Endodermal cell (in vitro differentiated cells): Measurements from ENCODE around the gene SLC7A1. TPM values are rescaled to one million over a fixed set of nuclear protein-coding genes. Genes with fewer than 3 reads are reported as not detected.

Source experiments
- DNase-seq: peaks from one replicate; pipeline ENCODE4 v3.0.0-alpha.2; 2017
- H3K27ac ChIP-seq: 2 replicates; pipeline ENCODE4 v1.5.1; 2013; ENCODE audit warnings: mild to moderate bottlenecking, low read depth, low read length, moderate library complexity
- H3K27me3 ChIP-seq: 2 replicates; pipeline ENCODE4 v1.6.1; 2013; ENCODE audit warnings: mild to moderate bottlenecking, low read length, moderate library complexity; ENCODE audit not compliant: insufficient read depth, control insufficient read depth, poor library complexity, severe bottlenecking
- H3K36me3 ChIP-seq: 2 replicates; pipeline ENCODE4 v1.7.0; 2013; ENCODE audit warnings: mild to moderate bottlenecking, low read length, moderate library complexity; ENCODE audit not compliant: control insufficient read depth, insufficient read depth
- H3K4me1 ChIP-seq: one replicate; pipeline ENCODE4 v1.7.0; 2013; ENCODE audit warnings: low read length; ENCODE audit not compliant: control insufficient read depth, insufficient read depth
- H3K4me3 ChIP-seq: 2 replicates; pipeline ENCODE4 v1.5.1; 2013; ENCODE audit warnings: mild to moderate bottlenecking, low read length, moderate library complexity
- H3K9ac ChIP-seq: 2 replicates; pipeline ENCODE4 v1.6.1; 2013; ENCODE audit warnings: mild to moderate bottlenecking, low read length, moderate library complexity; ENCODE audit not compliant: poor library complexity, severe bottlenecking; ENCODE audit errors: extremely low read depth
- H3K9me3 ChIP-seq: 2 replicates; pipeline ENCODE4 v1.6.1; 2013; ENCODE audit warnings: mild to moderate bottlenecking, low read length, moderate library complexity; ENCODE audit not compliant: control insufficient read depth
- H3K27ac Mint-ChIP-seq: 2 replicates; pipeline ENCODE4 v1.8.0; 2020; ENCODE audit warnings: mixed read lengths
- H3K27me3 Mint-ChIP-seq: 2 replicates; pipeline ENCODE4 v1.8.0; 2021; ENCODE audit warnings: mild to moderate bottlenecking, mixed read lengths; ENCODE audit not compliant: insufficient read depth
- H3K36me3 Mint-ChIP-seq: 2 replicates; pipeline ENCODE4 v1.8.0; 2020; ENCODE audit warnings: low read depth, mixed read lengths
- H3K4me1 Mint-ChIP-seq: 2 replicates; pipeline ENCODE4 v1.8.0; 2020; ENCODE audit warnings: mixed read lengths
- H3K4me3 Mint-ChIP-seq: 2 replicates; pipeline ENCODE4 v1.8.0; 2020; ENCODE audit warnings: mild to moderate bottlenecking, moderate library complexity, mixed read lengths
- H3K9me3 Mint-ChIP-seq: 2 replicates; pipeline ENCODE4 v1.8.0; 2020; ENCODE audit warnings: mild to moderate bottlenecking, mixed read lengths
- WGBS, 2 experiments: methylation state at CpG; one replicate each; pipeline versions ENCODE4 v1.1.5 to v1.1.7; 2013; ENCODE audit warnings: missing lambda C conversion rate in 2 of 2, mixed read lengths in 1 of 2; ENCODE audit not compliant: insufficient coverage in 1 of 2, insufficient read length in 1 of 2; 5-methylcytosine and 5-hydroxymethylcytosine counted together
- total RNA-seq, 2 donors: library from RNA; stranded (reverse); fragmentation: NEBNext Ultra II Directional in 1 of 2; extraction: Animal tissue kit (Norgen Biotek cat#: 25700) in 1 of 2; gene quantifications; 2 replicates in 1 of 2; 3 replicates in 1 of 2; pipeline ENCODE4 v1.2.1, GENCODE V29; 2021
- TF ChIP-seq, protein P1 (sequence below): fragments of 200-600 bp; sonication (generic); conservative IDR thresholded peaks from 2 replicates; pipeline ENCODE4 v1.5.0; 2021; ENCODE audit warnings: antibody characterized with exemption, mild to moderate bottlenecking

SLC7A1 gene
- total RNA-seq, 2 donors from 2014 or later = 26.0 to 27.3 TPM

- 94 to 95% methylated on average over 4 to 8 of the region's 8 CpGs for WGBS, 2 experiments
- Histone ChIP-seq H3K9ac (no peak overlapping the region), H3K27ac (no peak overlapping the region), H3K4me3 (no peak overlapping the region), H3K36me3 (no peaks in the 10 kb centered on the region), H3K9me3 (no peaks in the 10 kb centered on the region), H3K27me3 (no peaks in the 10 kb centered on the region), H3K4me1 (peaks cover 6% of the 10 kb centered on the region)
- TF ChIP-seq, protein P1, sequence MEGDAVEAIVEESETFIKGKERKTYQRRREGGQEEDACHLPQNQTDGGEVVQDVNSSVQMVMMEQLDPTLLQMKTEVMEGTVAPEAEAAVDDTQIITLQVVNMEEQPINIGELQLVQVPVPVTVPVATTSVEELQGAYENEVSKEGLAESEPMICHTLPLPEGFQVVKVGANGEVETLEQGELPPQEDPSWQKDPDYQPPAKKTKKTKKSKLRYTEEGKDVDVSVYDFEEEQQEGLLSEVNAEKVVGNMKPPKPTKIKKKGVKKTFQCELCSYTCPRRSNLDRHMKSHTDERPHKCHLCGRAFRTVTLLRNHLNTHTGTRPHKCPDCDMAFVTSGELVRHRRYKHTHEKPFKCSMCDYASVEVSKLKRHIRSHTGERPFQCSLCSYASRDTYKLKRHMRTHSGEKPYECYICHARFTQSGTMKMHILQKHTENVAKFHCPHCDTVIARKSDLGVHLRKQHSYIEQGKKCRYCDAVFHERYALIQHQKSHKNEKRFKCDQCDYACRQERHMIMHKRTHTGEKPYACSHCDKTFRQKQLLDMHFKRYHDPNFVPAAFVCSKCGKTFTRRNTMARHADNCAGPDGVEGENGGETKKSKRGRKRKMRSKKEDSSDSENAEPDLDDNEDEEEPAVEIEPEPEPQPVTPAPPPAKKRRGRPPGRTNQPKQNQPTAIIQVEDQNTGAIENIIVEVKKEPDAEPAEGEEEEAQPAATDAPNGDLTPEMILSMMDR = no peak
- Mint-ChIP-seq H3K27me3 (no peaks in the 10 kb centered on the region), H3K4me3 (no peak overlapping the region), H3K9me3 (no peaks in the 10 kb centered on the region), H3K4me1 (peaks cover 36% of the 10 kb centered on the region), H3K36me3 (no peaks in the 10 kb centered on the region), H3K27ac (no peak overlapping the region)
- DNase-seq = no peak
These were observed 16.4 kb downstream of the SLC7A1 start for GRCh38 chr13:29579094-29579493.

- no peak overlapping the region for H3K27ac ChIP-seq
- H3K4me3 ChIP-seq = no peak overlapping the region
- TF ChIP-seq, protein P1 = no peak
- Mint-ChIP-seq H3K36me3 (no peaks in the 10 kb centered on the region), H3K4me1 (peaks cover 37% of the 10 kb centered on the region), H3K9me3 (no peaks in the 10 kb centered on the region), H3K4me3 (no peak overlapping the region), H3K27ac (no peak overlapping the region), H3K27me3 (no peaks in the 10 kb centered on the region)
- H3K36me3 ChIP-seq = no peaks in the 10 kb centered on the region
- WGBS, 2 experiments = 94% methylated on average over 14 to 18 of the region's 18 CpGs
- peaks cover 6% of the 10 kb centered on the region for H3K4me1 ChIP-seq
- no peak overlapping the region for H3K9ac ChIP-seq
- peak; percentile 38 for DNase-seq
- no peaks in the 10 kb centered on the region for H3K27me3 ChIP-seq
- no peaks in the 10 kb centered on the region for H3K9me3 ChIP-seq
These were observed 17.0 kb downstream of the SLC7A1 start for GRCh38 chr13:29578300-29579085.

- Mint-ChIP-seq H3K4me3 (no peak overlapping the region), H3K4me1 (peaks cover 27% of the 10 kb centered on the region), H3K9me3 (no peaks in the 10 kb centered on the region), H3K27ac (no peak overlapping the region), H3K27me3 (no peaks in the 10 kb centered on the region), H3K36me3 (no peaks in the 10 kb centered on the region)
- Histone ChIP-seq H3K36me3 (no peaks in the 10 kb centered on the region), H3K4me3 (no peak overlapping the region), H3K4me1 (peaks cover 6% of the 10 kb centered on the region), H3K27ac (no peak overlapping the region), H3K27me3 (no peaks in the 10 kb centered on the region), H3K9ac (no peak overlapping the region), H3K9me3 (no peaks in the 10 kb centered on the region)
- 94 to 96% methylated on average over 14 to 18 of the region's 18 CpGs for WGBS, 2 experiments
- TF ChIP-seq, protein P1 = no peak
- peak; percentile 39 for DNase-seq
These were observed 18.1 kb downstream of the SLC7A1 start for GRCh38 chr13:29577136-29578051.
